Glomerular endothelial cell (primary cell): ENCODE measurements around the gene NEUROD6. TPM values are rescaled to one million over a fixed set of nuclear protein-coding genes. Genes with fewer than 3 reads are reported as not detected.

Source experiments
- DNase-seq: peaks from one replicate; pipeline ENCODE4 v3.0.0-alpha.2; 2011; ENCODE audit warnings: low read depth, low spot score; ENCODE audit errors: extremely low read depth
- total RNA-seq: library from RNA; depleted of rRNA; stranded (reverse); fragments of >200 nt; gene quantifications from 2 replicates; pipeline ENCODE4 v1.2.3, GENCODE V29; 2015

NEUROD6 gene
- not detected in 2 replicates for total RNA-seq

DNA sequence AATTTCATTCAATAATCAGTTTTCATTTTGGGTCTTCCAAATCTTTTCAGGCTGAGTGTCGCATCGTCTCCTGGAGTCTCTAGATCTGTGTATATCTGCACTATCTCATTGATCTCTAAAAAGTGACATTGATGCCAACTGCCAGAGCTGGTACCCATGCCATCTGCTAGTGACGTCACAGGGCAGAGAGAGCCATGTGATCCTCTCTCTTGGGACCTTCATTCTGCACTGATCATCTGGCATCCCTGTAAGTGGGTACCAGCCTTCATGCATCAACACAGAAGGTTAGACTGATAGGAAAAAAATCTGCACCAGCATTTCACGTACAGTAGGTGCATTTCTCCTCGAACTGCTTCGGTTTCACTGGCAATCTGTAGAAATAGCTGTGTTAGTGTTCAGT is at the start of gene NEUROD6:
Gene NEUROD6 (minus strand): TSS at position 124 of the 400 bp plus-strand sequence. CDS start 1,458 bp downstream, outside the sequence.
- DNase-seq = no peak

DNA sequence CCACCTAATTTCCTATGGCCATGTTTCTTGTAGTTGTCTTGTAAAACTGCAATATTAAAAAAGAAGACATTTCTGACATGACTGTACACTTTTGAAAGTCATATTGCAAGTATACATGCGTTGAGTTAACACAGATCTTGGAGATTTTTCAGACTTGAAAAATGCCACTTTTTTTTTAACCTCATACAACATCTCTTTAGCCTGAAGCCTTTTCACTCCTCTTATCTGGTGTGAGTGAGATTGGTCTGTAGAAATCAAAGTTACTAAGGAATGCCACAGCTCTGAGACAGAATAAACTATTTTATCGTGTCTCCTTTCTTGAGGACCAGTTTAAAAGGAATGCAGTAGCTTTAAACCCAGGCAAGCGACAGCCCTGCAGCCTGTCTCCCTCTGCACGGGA is 43.9 kb upstream of the NEUROD6 start:
- DNase-seq = no peak

DNA sequence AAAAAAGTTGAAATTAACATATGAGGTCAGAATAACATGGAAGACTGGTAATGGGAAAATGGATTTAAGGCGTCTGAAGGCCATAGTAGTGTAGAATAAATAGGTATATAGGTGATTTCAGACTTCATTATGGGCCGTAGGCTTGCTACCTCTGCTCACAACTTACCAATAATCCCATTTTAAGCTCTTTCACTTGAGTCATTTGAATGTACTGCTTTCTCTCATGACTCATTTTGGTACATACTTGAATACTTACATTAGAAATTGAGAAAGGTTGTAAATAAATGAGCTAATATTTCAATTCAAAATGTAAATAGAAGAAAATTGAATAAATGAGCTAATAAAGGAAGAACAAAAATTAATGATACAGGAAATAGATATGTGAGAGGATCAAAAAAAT is 42.2 kb upstream of the NEUROD6 start:
- DNase-seq = no peak

DNA sequence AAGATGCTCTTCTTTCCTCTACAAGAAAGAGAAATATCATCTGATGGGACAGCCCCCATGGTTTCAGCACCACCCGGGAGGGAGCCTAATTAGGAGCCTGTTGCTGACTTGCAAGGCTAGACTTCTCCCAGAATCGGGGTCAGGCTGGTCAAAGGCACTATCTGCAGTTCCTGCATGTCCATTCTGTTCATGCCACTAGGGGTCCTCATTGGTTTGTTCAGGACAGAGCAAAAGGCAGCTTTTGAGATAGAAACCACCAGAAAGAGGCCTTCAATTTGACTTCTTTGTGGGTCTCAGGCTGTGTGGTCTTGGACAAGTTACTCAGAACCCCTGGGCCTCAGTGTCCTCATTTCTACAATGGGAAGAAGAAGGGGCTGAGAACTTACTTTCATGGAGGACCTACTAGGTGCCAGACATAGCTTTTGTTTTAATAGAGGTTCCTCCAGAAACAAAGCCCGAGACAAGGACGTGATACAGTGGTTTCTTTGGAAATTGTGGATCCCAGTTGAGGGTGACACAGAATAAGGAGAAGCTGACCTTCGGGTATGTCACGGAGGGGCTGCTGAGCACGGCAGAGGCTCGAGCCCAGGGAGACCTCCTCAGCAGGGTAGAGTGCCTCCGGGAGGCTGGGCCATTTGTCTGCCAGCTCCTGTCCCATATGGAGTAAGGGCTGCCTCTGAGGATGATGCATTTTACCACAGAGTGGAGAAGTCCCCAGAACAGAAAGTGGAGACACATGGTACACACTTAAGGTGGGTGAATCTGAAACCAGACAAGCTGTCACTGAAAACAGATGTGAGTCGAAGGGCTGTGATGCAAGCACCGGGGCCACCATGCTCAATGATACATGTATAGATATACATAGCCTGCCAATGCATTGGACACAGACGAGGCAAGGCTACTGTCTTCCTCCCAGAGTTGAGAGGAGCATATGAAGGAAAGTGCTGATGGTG is 33.1 kb upstream of the NEUROD6 start:
- DNase-seq = no peak

DNA sequence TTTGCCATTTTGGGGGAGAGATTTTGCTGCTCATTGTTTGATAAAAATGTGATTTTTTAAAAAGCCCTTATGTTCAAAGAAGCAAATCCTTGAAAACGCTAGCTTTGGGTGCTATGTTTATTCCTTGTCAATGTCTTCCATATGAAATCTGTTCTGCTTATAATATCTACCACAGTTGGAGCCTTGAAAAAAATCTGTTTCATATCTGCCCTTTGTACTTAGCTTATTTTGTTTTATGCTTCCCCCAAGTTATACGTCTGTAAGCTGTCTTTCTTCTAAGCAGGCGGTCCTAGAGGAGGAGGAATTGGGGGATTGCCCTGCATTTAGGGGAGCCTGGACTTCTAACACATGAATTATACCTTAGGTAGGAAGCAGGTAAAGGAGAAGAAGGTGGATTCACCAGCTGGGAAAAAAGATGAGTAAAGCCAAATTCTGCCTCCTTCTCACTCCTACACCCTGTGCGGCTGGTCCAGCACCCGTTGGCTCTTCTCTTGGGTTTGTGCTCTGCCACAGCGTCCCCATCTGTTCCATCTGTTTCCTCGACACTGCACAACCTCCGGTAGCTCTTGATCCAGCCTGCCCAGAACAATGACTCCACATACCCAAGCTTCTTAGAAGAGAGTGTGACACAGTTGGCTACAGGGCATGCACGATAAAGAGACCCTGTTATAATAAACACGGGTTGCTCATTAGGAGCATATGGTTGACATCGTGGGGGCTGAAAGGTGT is 31.9 kb upstream of the NEUROD6 start:
- DNase-seq = no peak

DNA sequence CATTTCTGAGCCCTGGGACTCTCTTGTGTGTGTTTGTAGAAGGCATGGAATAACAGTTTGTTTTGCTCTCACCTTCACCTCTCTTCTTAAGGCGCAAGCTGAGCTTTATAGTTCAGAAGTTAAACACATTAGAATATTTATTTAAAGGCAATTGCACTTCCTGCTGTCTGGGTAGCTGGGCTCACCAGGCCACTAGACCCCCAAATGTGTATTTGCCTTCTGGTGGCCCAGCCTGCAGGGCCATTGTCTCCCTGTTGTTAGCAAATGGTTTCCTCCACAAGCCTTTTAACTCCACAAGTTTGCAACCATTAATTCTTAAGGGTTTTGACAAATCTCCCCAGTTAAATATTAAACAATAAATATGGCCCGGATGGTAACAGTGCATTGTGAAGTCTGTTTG is 31.1 kb upstream of the NEUROD6 start:
- no peak for DNase-seq

DNA sequence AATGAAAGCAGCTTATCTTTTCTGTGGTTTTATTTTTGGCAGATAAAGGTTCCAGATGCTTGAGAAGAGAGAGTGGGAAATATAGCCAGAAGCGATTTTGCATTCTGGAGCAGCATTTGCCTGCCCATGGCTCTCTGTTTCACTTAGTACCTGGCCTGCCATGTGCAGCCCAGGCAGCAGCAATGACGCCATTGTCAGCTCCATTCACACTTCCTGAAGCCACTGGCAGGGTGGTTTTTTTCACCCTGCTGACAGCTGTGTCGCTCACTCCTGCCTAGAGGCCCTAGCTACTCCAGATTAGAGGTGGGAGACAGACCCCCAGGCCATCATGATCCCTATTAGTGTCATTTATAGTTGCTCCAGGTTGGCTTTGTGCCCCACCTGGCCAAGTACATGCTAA is 30.1 kb upstream of the NEUROD6 start:
- DNase-seq = no peak

DNA sequence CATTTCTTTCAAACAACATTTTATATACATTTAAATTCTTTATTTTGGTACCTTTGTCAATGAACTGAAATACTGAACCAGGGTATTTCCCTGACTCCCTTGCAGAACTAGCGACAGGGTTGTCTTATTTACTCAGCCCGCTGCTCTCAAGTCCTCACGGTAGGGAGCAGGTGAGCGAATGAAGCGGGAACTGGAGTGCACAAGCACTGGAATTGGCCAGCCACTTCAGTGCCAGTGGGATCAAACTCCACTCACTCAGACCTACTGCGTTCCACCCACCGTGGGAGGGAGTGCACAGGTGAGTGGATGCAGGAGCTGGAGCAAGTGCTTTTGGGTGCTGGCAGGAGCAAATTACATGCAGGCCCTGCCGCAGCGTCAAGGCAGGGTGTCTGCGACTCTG is 28.1 kb upstream of the NEUROD6 start:
- no peak for DNase-seq

DNA sequence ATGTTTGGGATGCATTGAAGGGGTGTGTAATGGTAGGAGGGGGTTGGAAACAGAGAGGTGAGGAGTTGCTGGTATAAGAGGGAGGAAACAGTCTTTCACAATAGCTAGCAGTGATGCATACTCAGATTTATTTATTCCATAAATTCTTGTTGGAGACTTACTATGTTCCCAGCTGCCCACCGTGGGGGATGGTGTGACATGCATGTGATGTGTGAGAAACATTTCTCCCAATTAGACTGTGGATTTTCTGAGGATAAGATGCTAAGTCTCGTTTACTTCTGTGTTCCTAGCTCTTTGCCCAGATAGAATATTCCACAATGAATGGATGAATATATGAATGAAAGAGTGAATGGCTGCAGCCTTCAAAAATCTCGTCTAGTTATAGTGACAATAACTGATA is 23.0 kb upstream of the NEUROD6 start:
- no peak for DNase-seq

DNA sequence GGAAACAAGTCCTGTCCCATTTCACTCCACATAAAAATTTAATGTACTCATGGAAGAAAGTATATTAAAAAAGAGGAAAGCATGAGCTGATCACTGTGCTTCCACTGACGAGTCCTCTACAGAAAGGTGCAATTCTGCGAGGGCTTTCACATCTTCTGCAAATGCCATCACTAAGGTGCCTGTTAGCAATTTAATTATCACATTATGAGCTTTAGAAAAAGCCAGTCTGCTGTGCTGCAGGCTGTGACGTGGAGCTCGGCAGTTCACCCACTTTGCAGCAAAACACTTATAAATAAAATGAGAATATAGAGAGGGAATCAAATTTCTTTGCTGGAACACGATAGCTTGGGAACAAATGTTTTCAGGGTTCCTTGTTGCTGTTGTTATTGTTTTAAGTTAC is 22.5 kb upstream of the NEUROD6 start:
- no peak for DNase-seq

DNA sequence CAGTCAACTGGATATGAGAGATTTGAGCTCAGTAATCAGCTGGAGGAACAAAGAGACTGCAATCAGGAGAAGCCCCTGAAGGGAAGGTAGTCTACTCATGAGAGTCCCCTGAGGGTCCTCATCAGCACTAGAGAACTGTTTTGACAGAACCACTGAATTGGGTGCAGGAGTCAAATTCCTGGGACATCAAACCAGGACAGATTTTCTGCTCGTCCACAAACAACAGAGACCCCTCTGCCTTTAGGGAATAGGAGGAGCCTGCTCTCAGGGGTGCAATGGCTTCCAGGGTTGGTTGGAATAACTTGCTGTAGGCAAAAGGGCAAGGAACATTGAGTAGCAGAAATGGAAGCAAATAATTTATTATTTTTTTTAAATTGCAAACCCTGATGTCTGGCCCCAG is 21.9 kb upstream of the NEUROD6 start:
- DNase-seq = no peak

DNA sequence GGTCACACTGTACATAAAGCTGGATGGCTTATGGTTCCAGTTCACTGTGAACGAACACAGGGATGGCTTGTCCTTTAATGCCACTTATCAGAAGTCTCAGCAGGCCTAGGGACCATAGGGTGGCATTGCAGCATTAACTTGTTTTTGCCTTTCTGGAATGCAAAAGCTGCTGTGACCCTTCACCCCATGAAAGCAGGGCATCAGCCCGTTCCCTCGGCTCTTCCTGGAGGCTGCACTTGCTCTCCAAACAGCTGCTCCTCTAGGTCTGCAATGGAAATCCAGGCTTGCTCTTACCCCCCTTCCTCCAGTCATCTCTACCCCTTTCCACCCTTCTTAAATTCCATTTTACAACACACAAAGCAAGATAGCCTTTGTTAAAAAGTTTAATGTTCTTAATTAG is 17.9 kb upstream of the NEUROD6 start:
- DNase-seq = no peak

DNA sequence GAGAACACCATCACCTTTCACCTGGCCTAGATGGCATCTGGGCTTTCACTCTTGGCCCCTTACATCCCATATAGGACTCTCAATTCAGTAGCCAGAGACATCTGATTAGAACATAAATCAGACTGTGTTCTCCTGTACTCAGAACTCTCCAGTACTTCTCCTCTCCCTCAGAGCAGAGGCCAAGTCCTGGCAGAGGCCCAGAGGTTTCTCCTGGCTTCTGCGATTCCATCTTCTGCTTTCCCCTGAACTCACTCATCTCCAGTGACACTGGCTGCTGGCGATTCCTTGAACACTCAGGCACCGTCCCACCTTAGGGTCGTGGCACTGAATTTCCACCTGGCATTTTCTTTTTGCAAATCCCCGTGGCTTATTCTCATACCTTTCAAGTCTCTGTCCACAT is 4.9 kb upstream of the NEUROD6 start:
- no peak for DNase-seq

DNA sequence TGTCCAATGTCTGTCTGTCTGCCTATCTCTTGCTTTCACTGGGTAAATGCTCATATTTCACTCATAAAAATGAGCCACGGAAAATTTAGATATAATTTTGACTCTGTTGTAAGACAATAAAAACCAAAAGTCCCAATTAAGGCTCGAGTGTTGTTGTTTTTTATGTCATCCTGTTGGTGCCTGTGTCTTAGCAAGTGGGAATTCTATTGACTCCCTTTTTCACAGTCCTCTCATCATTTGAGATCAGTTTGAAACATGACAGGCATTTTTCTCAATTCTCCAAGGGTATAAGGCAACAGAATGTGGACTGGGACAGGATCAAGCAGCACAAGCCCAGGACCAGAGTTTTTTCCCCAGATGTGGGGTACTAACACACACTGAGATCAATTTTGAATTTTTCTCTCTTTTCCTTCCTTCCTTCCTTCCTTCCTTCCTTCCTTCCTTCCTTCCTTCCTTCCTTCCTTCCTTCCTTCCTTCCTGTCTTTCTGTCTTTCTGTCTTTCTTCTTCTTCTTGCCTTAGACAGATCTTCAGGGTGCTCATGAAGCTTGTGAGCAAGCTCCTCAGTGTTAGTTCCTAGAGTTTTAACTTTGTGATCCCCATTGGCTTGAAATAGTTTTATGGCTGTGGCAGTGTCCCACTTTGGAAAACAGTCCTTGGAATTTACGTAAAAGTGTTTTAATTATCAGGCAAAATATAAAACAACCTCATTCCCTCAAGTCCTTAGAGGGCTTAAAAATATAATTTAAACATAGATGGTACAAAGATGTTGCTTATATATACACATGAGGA is 3.2 kb upstream of the NEUROD6 start:
- DNase-seq = no peak

DNA sequence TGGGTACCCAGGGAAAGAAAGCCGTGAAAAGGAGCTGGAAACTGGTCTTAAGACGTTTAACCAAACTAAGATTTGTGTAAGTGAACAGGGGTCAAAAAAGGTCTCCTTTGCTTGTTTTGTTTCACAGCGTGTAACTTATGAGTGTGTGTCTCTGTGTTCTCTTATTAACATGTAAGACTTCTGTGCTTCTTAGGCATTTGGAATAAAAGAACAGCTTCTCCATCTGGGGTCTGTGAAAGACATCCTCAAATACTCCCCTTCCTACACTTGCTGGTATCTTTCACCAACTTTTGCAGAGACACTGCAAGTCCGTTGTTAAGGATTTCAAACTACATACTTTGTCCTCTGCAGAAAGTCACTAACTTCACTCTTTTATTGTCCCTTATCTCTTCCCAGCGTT is 615 bp upstream of the NEUROD6 start:
- no peak for DNase-seq

DNA sequence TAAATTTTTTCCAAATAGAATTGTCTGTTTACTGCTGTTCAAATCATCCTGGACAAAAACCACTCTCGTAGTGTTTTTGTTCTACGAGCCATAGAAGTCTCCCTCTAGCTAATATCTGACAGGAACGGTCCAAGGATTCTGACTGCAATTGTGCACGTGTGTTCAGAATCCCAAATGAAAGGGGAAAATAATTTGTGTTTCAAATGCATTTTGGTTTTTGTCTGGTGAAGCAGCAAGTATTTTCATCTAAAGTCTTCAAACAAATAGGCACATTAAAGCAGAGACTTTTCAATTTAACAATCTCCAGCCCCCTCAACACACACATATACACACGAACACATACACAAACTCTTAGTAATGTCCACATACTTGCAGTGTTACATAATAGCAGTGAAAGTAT is 475 bp downstream of the NEUROD6 start:
- DNase-seq = no peak

DNA sequence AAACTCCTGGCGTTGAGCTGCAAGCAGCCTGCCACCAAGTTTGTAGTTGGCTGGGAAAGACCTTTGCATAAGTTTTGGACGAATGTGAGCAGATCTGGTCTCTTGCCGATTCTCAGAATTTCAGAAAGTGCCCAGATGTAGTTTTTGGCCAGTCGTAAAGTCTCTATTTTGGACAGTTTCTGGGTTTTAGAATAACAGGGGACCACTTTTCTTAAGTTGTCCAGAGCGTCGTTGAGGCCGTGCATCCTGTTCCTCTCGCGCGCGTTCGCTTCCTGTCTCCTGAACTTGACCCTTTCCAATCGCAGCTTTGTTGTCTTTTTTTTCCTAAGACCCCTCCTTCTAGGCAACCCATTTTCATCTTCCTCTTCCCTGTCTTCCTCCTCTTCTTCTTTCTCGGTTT is 1.8 kb downstream of the NEUROD6 start:
- DNase-seq = no peak

DNA sequence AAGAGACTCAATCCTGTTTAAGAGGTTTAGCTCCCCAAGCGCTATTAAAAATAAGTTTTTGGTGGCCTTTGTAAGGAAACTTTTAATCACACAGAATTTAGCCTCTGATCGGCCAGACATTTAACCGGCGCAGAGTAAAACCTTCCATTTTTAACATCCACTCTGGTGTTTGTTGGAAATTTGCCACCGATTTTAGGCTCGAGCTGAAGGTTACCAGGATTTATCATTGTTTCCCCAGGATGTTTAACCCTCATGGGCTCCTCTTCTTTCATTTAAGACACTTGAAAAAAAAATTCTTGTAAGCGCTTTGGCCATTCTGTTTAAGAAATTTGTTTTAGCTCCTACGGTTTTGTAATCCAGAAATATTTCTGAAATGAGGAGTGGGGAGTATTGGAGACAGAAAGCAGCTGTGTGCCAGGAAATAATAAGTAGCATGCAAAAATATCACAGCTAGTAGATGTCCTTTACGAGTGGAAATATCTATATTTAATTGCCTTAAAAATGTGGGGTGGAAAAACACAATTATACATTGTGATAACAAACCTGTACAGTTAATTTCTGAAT is 3.4 kb downstream of the NEUROD6 start:
- DNase-seq = no peak

DNA sequence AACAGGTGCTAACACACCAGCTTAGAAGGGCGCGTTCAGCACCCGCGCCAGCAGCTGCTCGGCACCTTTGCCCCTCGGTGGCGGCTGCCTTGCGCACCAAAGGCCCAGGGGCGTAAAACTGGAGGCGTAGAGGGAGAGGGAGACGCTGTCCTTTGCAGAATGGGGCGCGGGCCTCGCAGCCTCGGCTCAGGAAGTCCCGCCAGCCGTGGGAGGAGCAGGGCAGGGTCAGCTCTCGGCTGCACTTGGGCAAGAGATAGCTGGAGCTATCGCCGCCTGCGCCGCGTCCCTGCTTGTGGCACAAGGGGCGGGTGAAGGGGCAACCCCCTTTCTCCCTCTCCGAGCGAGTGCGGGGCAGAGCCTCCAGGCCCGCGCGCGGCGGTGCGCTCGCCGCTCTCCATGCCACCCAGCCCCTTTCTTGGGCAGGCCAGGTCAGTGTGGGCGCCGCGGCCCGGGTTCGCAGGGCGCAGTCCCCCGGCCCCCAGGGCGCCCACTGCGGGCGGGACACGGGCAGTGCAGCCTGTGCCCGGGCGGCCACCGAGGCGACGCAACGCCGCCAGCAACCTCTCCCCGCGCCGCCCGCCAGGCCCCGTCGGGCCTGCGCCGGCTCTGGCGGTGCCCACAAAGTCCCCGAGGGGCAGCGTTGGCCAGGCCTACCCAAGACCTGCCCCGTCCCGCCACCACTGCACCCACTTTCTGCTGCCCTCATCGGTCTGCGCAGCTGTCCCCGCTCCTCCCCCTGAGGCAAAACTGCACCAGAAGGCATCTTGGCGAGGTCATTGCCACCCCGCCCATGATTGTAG is 4.1 kb downstream of the NEUROD6 start:
- DNase-seq = no peak

DNA sequence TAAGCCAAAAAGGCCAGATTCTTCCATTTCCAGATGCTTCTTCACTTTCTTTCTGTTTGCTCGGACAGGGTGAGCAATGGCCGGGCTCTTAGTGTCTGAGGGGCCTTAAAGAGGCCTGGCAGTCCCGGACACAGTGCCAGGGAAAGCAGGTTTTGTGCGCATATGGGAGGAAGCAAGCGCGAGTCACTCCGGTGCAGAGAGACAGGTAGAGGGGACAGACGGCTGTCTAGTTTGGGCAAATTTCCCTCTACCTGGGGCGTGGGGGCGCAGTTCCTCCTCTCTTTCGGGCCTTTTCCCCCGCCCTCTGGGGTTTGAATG is 4.7 kb downstream of the NEUROD6 start:
- no peak for DNase-seq
